Measurements from ENCODE around the gene SEMA5A. TPM values are rescaled to one million over a fixed set of nuclear protein-coding genes. Genes with fewer than 3 reads are reported as not detected.

The SEMA5A gene
- total RNA-seq, 1 donor from 2014 or later, result 9.3 TPM

- intact Hi-C loops (cut with DNase I), result no loop called here
- H3K9me3 ChIP-seq, result no peaks in the 10 kb centered on the region
These were observed 306.2 kb downstream of the SEMA5A start for GRCh38 chr5:9239626-9240025.

GRCh38 chr5:9239071-9239470 lies 306.8 kb downstream of the SEMA5A start:
- TF ChIP-seq POLR2AphosphoS5 (IDR thresholded peaks at IDR 0.05; ENCODE audit: insufficient read depth in 1 of 2, low read depth in 1 of 2) (no peak), POLR2A (IDR thresholded peaks at IDR 0.05) (no peak), CTCF (IDR thresholded peaks at IDR 0.05) (no peak)

More at GRCh38 chr5:9239626-9240025, 306.2 kb downstream of the SEMA5A start:
- Histone ChIP-seq H3K4me3 (no peak overlapping the region), H3K27me3 (no peaks in the 10 kb centered on the region), H3K4me1 (no peaks in the 10 kb centered on the region), H3K36me3 (no peaks in the 10 kb centered on the region), H3K27ac (no peak overlapping the region)
- DNase-seq (ENCODE audit: extremely low spot score in 2 of 2), result no peak
- TF ChIP-seq POLR2AphosphoS5 (IDR thresholded peaks at IDR 0.05; ENCODE audit: insufficient read depth in 1 of 2, low read depth in 1 of 2), result no peak

GRCh38 chr5:9233712-9234111 lies 312.2 kb downstream of the SEMA5A start:
- Histone ChIP-seq H3K27me3 (no peaks in the 10 kb centered on the region), H3K27ac (no peak overlapping the region), H3K9me3 (no peaks in the 10 kb centered on the region), H3K4me3 (no peak overlapping the region), H3K36me3 (no peaks in the 10 kb centered on the region), H3K4me1 (no peaks in the 10 kb centered on the region)
- no peak for TF ChIP-seq CTCF (IDR thresholded peaks at IDR 0.05)
- TF ChIP-seq POLR2AphosphoS5 (IDR thresholded peaks at IDR 0.05; ENCODE audit: insufficient read depth in 1 of 2, low read depth in 1 of 2), result no peak
- no peak for TF ChIP-seq POLR2A (IDR thresholded peaks at IDR 0.05)
- no peak for DNase-seq (ENCODE audit: extremely low spot score in 2 of 2)
- intact Hi-C loops (cut with DNase I), result no loop called here

More at GRCh38 chr5:9239071-9239470, 306.8 kb downstream of the SEMA5A start:
- no peaks in the 10 kb centered on the region for H3K4me1 ChIP-seq
- DNase-seq (ENCODE audit: extremely low spot score in 2 of 2), result no peak
- no peak overlapping the region for H3K27ac ChIP-seq
- no peaks in the 10 kb centered on the region for H3K9me3 ChIP-seq
- intact Hi-C loops (cut with DNase I), result no loop called here
- H3K27me3 ChIP-seq, result no peaks in the 10 kb centered on the region
- H3K4me3 ChIP-seq, result no peak overlapping the region
- H3K36me3 ChIP-seq, result no peaks in the 10 kb centered on the region

GRCh38 chr5:9233035-9233434 lies 312.8 kb downstream of the SEMA5A start:
- Histone ChIP-seq H3K27me3 (no peaks in the 10 kb centered on the region), H3K4me1 (no peaks in the 10 kb centered on the region), H3K9me3 (no peaks in the 10 kb centered on the region), H3K4me3 (no peak overlapping the region), H3K36me3 (no peaks in the 10 kb centered on the region), H3K27ac (no peak overlapping the region)
- no peak for DNase-seq (ENCODE audit: extremely low spot score in 2 of 2)
- intact Hi-C loops (cut with DNase I), result no loop called here
- TF ChIP-seq POLR2A (IDR thresholded peaks at IDR 0.05), result no peak
- TF ChIP-seq POLR2AphosphoS5 (IDR thresholded peaks at IDR 0.05; ENCODE audit: insufficient read depth in 1 of 2, low read depth in 1 of 2), result no peak
- TF ChIP-seq CTCF (IDR thresholded peaks at IDR 0.05), result no peak

GRCh38 chr5:9231842-9232241 lies 314.0 kb downstream of the SEMA5A start:
- intact Hi-C loops (cut with DNase I), result no loop called here
- Histone ChIP-seq H3K27ac (no peak overlapping the region), H3K27me3 (no peaks in the 10 kb centered on the region), H3K36me3 (no peaks in the 10 kb centered on the region), H3K4me3 (no peak overlapping the region), H3K4me1 (no peaks in the 10 kb centered on the region), H3K9me3 (no peaks in the 10 kb centered on the region)
- DNase-seq (ENCODE audit: extremely low spot score in 2 of 2), result no peak
- TF ChIP-seq POLR2AphosphoS5 (IDR thresholded peaks at IDR 0.05; ENCODE audit: insufficient read depth in 1 of 2, low read depth in 1 of 2) (no peak), POLR2A (IDR thresholded peaks at IDR 0.05) (no peak)

- H3K36me3 ChIP-seq, result no peaks in the 10 kb centered on the region
- TF ChIP-seq CTCF (IDR thresholded peaks at IDR 0.05) (no peak), POLR2A (IDR thresholded peaks at IDR 0.05) (no peak), POLR2AphosphoS5 (IDR thresholded peaks at IDR 0.05; ENCODE audit: insufficient read depth in 1 of 2, low read depth in 1 of 2) (no peak)
- no peak for DNase-seq (ENCODE audit: extremely low spot score in 2 of 2)
- intact Hi-C loops (cut with DNase I), result no loop called here
- H3K27me3 ChIP-seq, result no peaks in the 10 kb centered on the region
- no peak overlapping the region for H3K4me3 ChIP-seq
- no peak overlapping the region for H3K27ac ChIP-seq
- H3K4me1 ChIP-seq, result no peaks in the 10 kb centered on the region
- no peaks in the 10 kb centered on the region for H3K9me3 ChIP-seq
These were observed 315.5 kb downstream of the SEMA5A start for GRCh38 chr5:9230355-9230754.
